HG03175 (cell line): ENCODE results near the gene GABBR2.

ENCODE experiments used
- ATAC-seq: cut with Tn5 transposase; IDR thresholded peaks from one replicate; pipeline ENCODE4 v1.9.1; 2021; ENCODE audit warnings: mild to moderate bottlenecking, moderate library complexity; ENCODE audit not compliant: unreplicated experiment

Gene GABBR2

DNA sequence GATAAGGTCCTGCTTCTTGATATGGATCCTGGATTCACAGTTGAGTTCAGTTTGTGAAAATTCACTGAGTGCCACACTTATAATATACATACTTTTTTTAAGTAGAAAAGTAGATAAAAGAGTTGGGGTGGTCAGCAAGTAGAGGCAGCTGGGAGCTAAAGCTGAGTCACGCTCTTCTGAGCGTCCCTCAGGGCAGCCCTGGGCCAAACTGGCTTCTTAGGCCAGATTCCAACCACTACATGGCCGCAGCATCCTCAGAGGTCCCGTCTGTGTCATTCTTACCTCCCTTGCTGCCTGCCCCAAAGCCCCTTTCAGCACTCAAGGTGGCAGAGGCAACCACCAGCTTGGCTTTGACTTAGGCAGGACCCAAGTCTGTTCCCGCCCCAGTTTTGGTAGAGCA lies 329.9 kb downstream of the GABBR2 start:
- ATAC-seq: no peak

DNA sequence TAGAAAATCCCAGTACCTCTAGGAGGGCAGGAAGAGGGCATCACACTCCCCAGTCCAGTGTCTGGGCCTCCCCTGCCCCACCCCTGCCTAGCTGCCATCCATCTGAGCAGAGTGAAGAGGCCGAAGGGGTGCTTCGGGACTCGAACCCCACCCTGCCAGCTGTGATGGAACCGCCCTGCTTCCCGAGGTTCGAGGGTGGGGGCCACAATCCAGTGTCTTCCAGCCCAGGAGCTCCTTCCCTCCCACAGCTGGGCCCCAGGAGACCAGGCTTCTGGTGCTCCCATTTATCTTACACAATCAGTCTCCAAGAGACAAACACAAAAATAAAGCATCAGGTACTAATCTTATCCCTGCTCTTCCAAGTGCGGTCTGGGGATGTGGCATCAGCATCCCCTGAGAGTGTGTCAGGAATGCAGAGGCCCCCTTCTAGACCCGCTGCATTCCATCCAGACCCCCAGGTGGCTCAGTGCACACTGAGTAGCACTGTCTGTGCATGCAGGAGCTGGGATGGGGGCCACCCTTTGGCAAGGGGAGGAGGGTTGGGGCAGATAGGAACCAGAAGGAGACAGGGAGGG lies 330.4 kb downstream of the GABBR2 start:
- no peak for ATAC-seq

DNA sequence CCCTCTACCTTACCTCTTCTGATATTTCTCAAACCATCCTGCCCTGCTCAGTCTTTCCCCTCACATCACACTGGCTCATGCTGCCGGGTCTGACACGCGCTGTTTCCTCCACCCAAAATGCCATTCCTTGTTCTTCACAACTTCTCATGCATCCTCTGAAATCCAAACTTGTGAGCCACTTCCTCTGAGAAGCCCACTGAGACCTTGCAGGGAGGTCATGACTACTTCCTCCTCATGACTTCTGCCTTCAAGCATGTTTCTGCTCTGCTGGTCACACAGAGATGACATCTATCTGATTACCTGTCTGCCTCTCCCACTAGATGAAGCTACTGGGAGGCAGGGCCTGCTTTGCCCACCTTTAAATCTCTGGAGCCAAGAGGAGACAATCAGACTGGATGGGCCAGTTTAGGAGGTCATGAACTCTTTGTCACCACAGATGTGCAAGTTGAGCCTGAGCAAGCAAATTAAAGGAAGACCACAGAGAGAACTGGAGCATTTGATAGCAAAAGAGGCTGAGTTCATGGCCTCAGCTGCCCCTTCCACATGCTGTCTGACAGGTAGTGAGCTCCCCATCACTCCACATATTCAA lies 333.5 kb downstream of the GABBR2 start:
- no peak for ATAC-seq

DNA sequence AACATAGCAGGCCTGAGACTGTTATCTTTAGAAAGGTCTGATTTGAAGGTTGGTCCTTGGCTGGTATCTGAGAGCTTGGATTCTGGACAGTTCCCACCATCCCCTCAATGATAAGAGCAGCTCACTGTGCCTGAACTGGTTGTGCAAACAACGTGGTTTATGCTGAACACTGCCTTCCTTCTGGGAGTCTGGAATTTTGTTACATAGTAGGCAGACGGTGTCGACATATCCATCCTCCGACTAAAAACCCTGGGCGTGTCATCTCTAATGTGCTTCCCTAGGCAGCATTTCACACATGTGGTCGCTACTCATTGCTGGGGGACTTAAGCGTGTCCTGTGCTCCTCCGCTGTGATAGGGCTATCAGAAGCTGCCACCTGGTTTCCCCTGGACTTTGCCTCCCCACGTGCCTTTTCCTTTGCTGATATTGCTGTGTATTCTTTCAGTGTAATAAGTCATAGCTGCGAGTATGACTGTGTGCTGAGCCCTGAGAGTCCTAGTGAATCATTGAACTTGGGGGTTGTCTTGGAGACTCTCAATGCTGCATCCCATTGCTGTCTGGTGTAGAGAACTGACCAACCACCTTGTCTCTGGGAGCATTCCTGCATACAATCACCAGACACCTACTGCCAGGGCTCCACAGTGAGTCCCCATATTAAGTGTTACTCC lies 334.2 kb downstream of the GABBR2 start:
- no peak for ATAC-seq

DNA sequence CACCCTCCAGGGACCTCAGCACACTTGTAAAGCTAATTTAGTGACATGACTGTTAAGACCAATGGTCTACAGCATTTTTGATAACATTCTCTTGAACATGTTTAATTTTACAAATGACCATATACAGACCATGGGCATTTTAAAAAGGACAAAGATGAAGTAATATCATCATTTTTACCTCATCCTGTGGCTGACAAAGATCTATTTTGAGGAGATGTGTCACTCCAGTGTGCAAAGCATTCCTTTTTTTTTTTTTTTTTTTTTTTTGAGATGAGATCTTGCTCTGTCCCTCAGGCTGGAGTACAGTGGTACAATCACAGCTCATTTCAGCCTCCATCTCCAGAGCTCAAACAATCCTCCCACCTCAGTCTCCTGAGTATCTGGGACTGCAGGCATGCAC lies 335.1 kb downstream of the GABBR2 start:
- no peak for ATAC-seq

DNA sequence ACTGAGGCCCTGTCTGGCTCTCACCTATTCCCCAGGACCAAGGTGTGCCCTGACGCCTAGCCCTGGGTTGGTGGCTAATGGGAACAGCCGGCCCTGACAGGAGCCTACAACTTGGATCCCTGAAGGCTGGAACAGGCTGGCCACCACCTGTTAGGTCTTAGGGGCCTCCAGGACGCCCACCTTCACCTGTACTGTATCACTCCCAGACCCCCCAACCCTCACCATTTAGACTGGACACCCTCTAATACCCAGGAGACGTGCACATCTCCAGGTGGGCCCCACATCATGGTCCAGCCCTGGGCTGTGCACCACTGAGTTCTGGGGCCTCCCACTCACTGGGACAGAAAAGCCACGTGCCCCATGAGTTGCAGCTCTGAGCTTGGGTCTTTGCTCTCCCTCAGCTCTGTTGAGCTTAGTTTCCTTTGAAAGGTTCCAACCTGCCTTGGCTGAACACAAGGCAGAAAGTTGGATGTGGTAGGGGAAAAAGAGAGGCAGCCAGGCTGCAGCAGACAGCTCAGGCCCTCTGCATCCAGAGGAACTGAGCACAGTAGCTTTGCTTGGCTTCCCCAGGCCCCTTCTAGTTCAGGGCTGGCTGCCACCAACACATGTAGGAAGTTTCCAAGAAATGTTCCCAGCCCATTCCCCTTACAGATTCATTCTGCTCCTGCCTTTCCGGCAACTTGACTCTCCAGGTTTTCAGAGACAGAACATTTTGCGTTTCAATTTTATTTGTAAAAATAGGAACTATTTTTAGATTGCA lies 336.5 kb downstream of the GABBR2 start:
- ATAC-seq: no peak

DNA sequence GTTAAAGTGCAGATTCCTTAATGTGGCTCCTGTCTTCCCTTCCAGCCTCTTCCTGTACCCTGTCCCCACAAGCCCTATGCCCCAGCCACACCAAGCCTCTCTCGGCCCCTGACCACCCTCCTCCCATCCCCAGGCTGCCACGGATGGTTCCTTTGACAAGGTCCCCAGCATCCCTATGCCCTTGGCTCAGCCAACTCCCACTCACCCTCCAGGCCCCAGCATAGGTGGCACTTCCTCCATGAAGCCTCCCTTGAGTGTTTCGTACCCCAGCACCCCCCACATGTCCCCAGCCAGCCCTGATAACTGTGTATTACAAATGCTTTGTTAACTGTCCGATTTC lies 337.8 kb downstream of the GABBR2 start:
- ATAC-seq: no peak

DNA sequence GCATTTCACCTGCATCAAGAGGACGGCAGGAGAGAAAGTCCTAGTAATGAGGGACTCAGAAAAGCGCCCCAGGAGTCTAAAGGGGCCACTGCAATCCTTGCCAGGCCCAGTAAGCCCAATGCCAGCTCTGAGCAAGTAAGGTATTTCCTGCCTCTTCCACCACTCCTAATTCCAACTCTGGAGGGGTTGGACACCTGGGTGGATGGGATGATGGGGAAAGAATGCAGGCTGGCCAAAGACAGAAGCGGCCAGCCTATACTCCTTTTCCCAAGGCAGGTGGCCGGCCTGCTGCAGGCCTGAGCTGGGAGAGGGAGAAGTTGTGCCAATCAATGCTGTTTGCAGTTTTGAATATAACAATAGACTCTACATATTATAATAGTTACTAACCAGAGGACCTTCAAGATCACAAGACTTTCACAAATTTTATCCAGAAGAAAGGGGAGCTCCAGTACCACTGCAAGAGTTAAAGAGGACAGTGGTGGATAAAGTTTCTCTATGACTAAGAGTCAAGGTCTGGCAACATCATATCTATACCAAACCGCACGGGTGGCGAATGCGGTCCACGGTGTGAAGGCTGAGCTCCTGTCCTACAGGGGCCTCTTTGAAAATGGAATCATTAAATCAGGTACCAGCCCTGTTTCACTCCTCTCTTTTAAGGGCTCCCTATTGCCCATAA lies 338.3 kb downstream of the GABBR2 start:
- ATAC-seq: no peak

DNA sequence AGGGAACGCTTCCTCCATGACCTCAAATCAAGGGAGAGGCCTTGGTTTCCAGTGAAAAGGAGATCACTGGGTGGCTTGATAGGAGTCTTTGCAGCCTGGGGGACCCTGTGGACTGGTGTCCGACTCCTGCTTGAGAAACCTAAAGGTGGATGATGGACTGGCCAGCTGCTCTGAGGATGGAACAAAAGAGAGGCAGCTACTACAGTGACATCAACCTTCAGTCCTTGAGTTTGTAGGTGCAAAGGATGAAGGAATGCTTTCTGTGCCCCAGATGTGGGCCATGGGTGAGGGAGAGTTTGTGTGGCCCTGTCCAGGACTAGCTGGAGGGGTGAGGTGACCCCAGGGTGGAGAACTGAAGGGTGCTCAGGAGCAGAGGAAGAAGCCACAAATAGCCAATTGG lies 338.8 kb downstream of the GABBR2 start:
- ATAC-seq: no peak

DNA sequence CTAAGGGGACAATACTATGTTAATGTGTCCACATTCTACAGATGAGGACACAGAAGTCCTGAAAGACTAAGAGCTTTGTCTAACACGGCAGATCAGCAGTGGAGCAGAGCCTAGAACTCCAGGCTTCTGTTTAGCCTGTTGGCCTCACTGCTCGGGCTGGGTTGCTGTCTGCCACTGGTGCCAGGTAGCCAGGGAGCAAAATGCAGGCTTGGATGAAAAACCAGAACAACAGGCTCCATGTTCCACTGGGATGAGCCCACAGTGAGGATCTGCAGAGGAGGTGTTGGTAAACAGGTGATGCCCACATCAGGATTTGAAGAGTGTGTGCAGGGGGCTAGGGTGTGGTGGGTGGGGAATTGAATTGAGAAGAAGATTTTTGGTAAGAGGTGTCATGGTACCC lies 339.3 kb downstream of the GABBR2 start:
- ATAC-seq: no peak

DNA sequence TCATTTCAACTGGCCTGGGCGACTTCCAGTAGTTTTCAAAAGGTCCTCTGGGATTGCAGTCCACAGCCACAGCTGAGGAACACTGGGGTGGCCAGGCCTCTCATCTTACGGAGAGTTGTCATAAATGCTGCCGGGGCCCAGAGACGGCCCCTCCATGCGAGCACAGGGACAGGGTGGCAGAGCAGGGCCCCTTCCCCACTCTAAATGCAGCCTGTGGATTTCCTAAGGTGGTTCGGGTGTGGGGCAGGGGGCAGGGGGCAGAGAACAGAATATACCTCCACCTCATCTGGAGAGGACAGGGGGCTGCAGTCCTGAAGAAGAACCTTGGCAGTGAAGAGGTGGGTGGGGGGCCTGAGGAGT lies 339.7 kb downstream of the GABBR2 start:
- no peak for ATAC-seq

DNA sequence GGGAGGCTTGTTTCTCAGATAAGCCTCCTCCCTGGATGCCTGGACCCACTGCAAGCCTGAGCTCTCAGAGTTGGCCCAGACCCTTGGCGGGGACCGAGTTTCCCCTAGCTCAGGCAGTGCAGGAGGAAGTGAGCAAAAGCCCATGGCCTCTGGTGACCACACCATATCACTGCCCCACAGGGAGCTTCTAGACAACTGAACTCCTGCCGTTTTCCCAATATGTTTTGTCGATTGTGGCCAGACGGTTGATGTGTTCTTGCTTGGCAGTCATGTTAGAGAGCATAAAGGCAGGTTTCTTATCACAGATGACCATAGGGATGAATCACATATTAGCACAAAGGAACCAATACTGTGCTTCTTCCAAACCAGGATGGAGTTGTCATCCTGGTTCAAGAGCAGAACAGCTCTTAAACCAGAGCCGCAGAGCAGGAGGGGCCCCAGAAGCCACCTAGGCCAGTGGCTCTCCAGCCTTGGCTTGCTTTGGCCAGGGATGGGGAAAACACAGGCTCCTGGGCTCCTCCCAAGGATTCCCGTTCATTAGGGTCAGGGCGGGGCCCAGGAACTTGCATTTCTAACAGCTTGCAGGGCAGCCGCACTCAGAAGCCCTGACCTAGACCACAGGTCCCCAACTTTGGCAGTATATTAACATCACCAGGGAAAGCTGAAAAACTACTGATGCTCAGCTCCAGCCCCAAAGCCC lies 340.2 kb downstream of the GABBR2 start:
- no peak for ATAC-seq

DNA sequence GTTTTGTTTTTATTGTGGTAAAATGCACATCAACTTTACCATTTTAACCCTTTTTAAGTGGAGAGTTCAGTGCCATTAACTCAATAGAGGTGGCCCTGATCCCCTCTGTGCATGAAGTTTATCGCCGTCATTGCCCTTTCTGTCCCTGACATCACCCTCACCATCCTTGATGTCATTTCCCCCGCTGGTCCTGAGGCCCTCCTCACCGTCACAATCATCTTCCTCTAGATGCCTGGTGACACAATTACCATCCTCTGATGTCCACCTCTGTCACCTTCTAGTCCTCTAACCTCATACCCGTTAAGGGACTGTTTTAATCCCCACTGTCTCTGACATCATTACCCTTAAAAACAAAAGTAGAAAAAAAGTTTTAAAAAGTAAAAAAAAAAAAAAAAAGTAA lies 340.8 kb downstream of the GABBR2 start:
- ATAC-seq: no peak

DNA sequence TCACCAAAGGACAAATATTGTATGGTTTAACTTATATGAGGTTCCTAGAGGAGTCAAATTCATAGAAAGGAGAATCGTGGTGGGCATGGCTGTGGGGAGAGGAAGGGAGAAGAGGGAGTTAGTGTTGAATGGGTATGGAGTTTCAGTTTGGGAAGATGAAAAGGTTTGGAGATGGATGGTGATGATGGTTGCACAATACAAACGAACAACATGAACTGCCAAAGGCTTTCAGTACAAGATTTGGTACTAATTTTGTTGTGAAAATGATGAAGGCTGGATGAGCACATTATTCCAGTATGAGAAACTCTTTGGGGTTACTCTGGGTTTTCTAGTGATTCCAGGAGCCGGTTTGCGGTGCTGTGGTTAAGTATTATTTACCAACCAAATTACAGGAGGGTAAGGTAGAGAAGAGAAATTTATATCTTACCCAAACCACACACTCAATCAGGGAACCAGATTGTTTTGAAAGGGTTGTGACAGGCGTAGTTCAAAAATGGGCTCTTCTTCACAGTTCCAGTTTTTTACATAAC lies 341.3 kb downstream of the GABBR2 start:
- ATAC-seq: no peak

DNA sequence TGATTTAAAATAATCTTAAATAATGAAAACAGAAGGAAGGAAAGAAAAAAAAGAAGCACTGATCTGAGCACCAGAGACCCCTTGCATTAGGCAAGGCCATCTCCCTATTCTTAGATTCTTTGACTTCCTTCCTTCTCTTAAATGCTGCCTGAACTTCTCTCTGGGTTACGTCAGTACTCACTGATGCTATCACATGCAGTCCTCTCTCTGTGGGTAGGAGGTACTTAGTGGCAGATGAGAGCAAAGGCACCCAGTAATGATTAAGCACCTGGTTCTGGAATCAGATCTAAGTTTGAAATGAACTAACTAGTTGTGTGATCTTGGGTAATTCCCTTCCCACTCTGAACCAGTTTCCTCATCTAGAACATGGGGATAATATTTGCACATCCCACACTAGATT lies 343.0 kb downstream of the GABBR2 start:
- no peak for ATAC-seq

DNA sequence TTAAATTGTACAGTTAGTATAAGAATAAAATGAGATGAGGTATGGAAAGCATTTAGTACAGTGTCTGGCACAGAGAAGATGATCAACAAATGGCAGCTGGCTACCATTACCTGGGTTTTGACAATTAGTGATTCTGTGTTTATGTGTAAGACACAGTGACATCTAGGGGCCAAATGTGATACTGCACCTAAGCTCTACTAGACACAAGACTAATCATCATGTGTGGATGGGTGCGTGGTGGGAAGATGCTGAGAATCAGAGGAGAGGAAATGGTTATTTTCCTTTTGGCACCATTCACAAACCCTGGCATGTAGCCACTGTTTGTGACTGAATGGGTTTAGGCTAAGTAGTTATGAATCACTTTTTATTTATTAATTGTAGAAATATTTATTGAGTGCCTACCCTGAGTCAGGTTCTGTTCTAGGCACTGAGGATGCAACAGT lies 343.5 kb downstream of the GABBR2 start:
- ATAC-seq: no peak

DNA sequence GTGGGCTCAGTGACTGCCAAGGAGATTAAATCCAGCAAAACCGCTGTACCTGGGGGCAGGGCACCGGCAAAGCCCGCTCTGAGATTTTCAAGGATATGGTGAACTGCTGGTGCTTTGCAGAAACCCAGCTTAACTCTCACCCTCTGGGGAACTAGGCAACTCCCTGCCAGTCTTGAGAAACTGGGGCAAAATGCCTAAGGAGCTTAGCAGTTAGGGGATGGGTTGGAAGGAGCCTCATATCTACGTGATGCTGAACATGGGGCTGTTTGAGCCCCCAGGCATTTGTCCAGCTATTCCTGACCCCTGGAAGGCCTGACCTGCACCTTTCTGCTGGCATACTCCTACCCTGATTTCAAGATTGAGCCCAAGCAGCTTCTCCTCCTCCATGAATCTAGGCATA lies 344.6 kb downstream of the GABBR2 start:
- no peak for ATAC-seq

DNA sequence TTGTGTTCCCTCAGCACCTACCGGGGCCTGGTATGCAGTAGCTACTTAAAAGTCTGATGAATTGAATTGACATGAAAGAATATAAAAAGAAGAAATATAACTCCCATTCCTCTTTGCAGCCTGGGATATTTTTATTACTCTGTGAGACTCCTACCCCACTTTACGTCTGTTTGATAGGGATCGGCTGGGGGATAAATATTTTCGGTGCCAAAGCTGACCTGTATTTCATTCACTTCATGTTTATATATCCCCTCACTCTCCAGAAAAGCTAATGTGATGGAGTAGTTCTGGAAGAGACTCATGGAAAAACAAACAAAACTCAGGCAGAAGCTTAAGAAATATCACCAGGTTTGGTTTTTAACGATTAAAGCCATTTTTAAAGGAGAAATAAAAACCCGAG lies 345.1 kb downstream of the GABBR2 start:
- ATAC-seq: no peak

DNA sequence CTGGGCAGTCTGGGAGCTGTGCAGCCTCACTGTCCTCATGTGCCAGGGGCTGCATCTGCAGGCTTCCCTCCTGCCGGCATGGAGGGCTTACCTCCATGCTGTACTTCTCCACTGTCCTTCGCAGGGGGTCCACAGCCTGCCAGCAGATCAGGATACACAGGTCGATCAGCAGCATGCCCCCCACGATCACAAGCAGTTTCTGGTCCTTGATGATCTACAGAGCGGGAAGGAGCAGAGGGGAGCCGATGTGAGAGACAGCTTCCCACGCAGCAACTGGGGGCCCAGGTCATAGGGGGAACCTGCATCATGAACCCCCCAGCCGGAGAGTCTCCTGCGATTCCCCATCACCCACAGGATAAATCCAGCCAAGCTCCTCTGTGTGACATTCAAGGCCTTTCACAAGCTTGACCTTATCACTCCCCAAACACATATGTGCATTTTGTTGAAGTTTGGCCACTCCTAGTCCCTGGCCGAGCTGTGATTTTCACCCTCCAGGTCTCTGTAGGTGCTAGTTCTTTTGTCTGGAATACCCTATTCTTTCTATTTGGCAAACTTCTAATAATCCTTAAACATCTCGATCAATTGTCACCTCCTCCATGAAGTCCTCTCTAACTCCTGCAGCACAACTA lies 346.0 kb downstream of the GABBR2 start:
- no peak for ATAC-seq

DNA sequence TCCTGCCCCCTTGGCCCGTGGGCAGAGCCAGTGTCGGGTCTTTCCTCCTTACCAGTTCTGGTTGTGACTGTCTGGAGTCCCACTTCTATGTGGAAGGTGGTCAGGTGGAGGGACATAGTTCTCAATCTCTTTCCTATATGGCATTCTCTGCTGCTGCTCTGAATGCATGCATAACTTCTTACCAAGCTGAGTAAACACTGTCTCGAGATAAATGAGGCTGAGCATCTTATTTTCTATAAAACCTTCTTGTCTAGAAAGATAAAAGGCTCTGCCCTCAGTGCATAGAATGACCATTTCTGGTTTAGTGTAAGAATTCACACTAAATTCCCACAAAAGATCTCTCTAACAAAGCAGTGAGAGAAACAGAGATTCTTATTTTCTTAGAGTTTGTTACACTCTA lies 347.1 kb downstream of the GABBR2 start:
- ATAC-seq: no peak
